Upper lobe of left lung (tissue), 4 donors: ENCODE measurements around the gene JAGN1.

Source experiments
- POLR2A ChIP-seq, 4 donors: fragments of 450-650 bp; IDR thresholded peaks; one replicate each; pipeline ENCODE4 v1.5.1; 2016 to 2017; ENCODE audit warnings: antibody characterized with exemption in 4 of 4, mild to moderate bottlenecking in 2 of 4
- TF ChIP-seq, protein P1 (sequence below), 6 experiments: fragments of 450-650 bp in 4 of 6; fragments of 200-600 bp in 2 of 6; sonication (generic) in 2 of 6; IDR thresholded peaks; one replicate each; pipeline ENCODE4 v1.5.1; 2016 to 2019; ENCODE audit warnings: antibody characterized with exemption in 6 of 6

DNA sequence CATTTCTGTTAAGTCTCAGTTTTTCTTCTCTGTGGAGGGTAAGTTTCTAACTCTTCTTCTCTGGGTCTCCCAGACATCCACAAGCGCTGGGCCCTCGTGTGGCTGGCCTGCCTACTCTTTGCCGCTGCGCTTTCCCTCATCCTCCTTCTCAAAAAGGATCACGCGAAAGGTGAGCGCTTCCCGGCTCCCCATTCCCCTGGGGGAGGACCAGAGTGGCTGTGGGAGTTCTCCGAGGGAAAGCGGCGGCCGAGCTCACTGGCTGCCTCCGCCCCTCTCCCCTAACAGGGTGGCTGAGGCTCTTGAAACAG is 42.1 kb downstream of the JAGN1 start:
- TF ChIP-seq, protein P1, sequence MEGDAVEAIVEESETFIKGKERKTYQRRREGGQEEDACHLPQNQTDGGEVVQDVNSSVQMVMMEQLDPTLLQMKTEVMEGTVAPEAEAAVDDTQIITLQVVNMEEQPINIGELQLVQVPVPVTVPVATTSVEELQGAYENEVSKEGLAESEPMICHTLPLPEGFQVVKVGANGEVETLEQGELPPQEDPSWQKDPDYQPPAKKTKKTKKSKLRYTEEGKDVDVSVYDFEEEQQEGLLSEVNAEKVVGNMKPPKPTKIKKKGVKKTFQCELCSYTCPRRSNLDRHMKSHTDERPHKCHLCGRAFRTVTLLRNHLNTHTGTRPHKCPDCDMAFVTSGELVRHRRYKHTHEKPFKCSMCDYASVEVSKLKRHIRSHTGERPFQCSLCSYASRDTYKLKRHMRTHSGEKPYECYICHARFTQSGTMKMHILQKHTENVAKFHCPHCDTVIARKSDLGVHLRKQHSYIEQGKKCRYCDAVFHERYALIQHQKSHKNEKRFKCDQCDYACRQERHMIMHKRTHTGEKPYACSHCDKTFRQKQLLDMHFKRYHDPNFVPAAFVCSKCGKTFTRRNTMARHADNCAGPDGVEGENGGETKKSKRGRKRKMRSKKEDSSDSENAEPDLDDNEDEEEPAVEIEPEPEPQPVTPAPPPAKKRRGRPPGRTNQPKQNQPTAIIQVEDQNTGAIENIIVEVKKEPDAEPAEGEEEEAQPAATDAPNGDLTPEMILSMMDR (IDR thresholded peaks at IDR 0.05) = no peak
- TF ChIP-seq POLR2A (IDR thresholded peaks at IDR 0.05) = no peak
